ENCODE measurements around the gene GRK1. TPM values are rescaled to one million over a fixed set of nuclear protein-coding genes. Genes with fewer than 3 reads are reported as not detected.

GRK1 gene
- total RNA-seq, 1 donor from 2014 or later: 0.34 TPM

- peaks cover 31% of the 10 kb centered on the region for H3K9me3 Mint-ChIP-seq
- no peak overlapping the region for H3K27ac Mint-ChIP-seq
- no peak overlapping the region for H3K4me3 Mint-ChIP-seq
- DNase-seq (ENCODE audit: low spot score in 2 of 2, unreplicated experiment in 2 of 2): no peak
- TF ChIP-seq, protein P1, sequence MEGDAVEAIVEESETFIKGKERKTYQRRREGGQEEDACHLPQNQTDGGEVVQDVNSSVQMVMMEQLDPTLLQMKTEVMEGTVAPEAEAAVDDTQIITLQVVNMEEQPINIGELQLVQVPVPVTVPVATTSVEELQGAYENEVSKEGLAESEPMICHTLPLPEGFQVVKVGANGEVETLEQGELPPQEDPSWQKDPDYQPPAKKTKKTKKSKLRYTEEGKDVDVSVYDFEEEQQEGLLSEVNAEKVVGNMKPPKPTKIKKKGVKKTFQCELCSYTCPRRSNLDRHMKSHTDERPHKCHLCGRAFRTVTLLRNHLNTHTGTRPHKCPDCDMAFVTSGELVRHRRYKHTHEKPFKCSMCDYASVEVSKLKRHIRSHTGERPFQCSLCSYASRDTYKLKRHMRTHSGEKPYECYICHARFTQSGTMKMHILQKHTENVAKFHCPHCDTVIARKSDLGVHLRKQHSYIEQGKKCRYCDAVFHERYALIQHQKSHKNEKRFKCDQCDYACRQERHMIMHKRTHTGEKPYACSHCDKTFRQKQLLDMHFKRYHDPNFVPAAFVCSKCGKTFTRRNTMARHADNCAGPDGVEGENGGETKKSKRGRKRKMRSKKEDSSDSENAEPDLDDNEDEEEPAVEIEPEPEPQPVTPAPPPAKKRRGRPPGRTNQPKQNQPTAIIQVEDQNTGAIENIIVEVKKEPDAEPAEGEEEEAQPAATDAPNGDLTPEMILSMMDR (IDR thresholded peaks at IDR 0.05; ENCODE audit: unreplicated experiment): no peak
- peaks cover 36% of the 10 kb centered on the region for H3K36me3 Mint-ChIP-seq
- H3K4me1 Mint-ChIP-seq: no peaks in the 10 kb centered on the region
- H3K27me3 Mint-ChIP-seq (ENCODE audit: low read depth): no peaks in the 10 kb centered on the region
These were observed 21.7 kb upstream of the GRK1 start for GRCh38 chr13:113645329-113645728.

GRCh38 chr13:113646376-113646775 is 20.6 kb upstream of the GRK1 start:
- peak in 1 of 2 experiments; percentile 3 for DNase-seq (ENCODE audit: low spot score in 2 of 2, unreplicated experiment in 2 of 2)
- no peak overlapping the region for H3K27ac Mint-ChIP-seq
- peaks cover 28% of the 10 kb centered on the region for H3K9me3 Mint-ChIP-seq
- peaks cover 28% of the 10 kb centered on the region for H3K36me3 Mint-ChIP-seq
- H3K4me1 Mint-ChIP-seq: no peaks in the 10 kb centered on the region
- H3K27me3 Mint-ChIP-seq (ENCODE audit: low read depth): no peaks in the 10 kb centered on the region
- TF ChIP-seq, protein P1 (IDR thresholded peaks at IDR 0.05; ENCODE audit: unreplicated experiment): no peak
- no peak overlapping the region for H3K4me3 Mint-ChIP-seq

DNA sequence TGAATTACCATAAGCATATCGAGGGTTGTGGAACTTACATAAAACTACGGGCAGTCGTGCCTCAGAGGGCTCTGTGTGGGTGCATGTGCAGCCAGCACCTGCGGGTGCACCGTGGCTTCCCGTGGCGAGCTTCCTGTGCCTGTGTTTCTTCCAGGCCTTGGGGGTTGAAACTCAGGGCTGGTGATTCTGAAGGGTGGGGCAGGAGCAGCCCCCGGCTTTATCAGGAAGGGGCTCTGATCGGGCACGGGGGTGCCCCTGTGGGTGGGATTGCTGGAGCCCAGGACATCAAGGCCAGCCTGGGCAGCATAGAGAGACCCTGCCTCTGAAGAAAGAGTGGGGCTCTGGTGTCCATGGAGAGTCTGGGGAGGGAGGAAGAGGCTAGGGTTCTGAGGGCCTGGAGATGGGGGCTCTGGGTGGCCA is 20.1 kb upstream of the GRK1 start:
- TF ChIP-seq, protein P1 (IDR thresholded peaks at IDR 0.05; ENCODE audit: unreplicated experiment): no peak
- no peak overlapping the region for H3K27ac Mint-ChIP-seq
- peak; percentile 5 to 29 for DNase-seq (ENCODE audit: low spot score in 2 of 2, unreplicated experiment in 2 of 2)
- no peaks in the 10 kb centered on the region for H3K27me3 Mint-ChIP-seq (ENCODE audit: low read depth)
- peaks cover 26% of the 10 kb centered on the region for H3K9me3 Mint-ChIP-seq
- H3K4me1 Mint-ChIP-seq: no peaks in the 10 kb centered on the region
- no peak overlapping the region for H3K4me3 Mint-ChIP-seq
- peaks cover 24% of the 10 kb centered on the region for H3K36me3 Mint-ChIP-seq

- TF ChIP-seq, protein P1 (IDR thresholded peaks at IDR 0.05; ENCODE audit: unreplicated experiment): no peak
- Mint-ChIP-seq H3K4me1 (no peaks in the 10 kb centered on the region), H3K9me3 (peaks cover 20% of the 10 kb centered on the region), H3K4me3 (no peak overlapping the region), H3K27me3 (ENCODE audit: low read depth) (no peaks in the 10 kb centered on the region), H3K27ac (peak overlapping the region; percentile 32), H3K36me3 (peaks cover 17% of the 10 kb centered on the region)
- DNase-seq (ENCODE audit: low spot score in 2 of 2, unreplicated experiment in 2 of 2): peak; percentile 13 to 38
These were observed 19.4 kb upstream of the GRK1 start for GRCh38 chr13:113647351-113648215.

DNA sequence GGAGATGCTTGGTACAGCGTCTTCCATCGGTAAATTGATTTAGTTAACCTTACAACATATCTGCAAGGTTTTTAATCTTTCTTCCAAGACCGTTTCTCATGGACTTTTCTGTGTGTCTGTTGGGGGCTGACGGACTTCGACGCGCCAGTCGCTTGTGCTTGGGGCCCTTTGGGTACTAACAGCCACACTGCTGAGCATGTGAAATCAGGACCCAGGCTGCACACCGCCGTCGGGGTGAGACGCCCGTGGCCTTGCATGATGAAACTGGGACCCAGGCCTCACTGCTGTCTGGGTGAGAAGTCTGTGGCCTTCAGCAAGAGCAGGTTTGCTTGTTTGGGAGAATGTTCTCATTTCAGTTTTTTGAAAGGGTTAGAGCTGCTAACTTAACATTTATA is 18.8 kb upstream of the GRK1 start:
- peak; percentile 10 to 29 for DNase-seq (ENCODE audit: low spot score in 2 of 2, unreplicated experiment in 2 of 2)
- peaks cover 12% of the 10 kb centered on the region for H3K36me3 Mint-ChIP-seq
- H3K4me3 Mint-ChIP-seq: no peak overlapping the region
- peaks cover 13% of the 10 kb centered on the region for H3K9me3 Mint-ChIP-seq
- TF ChIP-seq, protein P1 (IDR thresholded peaks at IDR 0.05; ENCODE audit: unreplicated experiment): no peak
- no peaks in the 10 kb centered on the region for H3K4me1 Mint-ChIP-seq
- no peaks in the 10 kb centered on the region for H3K27me3 Mint-ChIP-seq (ENCODE audit: low read depth)
- no peak overlapping the region for H3K27ac Mint-ChIP-seq
